HG02588 (cell line): Measurements from ENCODE around the gene SNX20.

Experiments
- ATAC-seq: cut with Tn5 transposase; IDR thresholded peaks from one replicate; pipeline ENCODE4 v1.9.1; 2021; ENCODE audit warnings: mild to moderate bottlenecking, moderate library complexity; ENCODE audit not compliant: unreplicated experiment

Gene SNX20

DNA sequence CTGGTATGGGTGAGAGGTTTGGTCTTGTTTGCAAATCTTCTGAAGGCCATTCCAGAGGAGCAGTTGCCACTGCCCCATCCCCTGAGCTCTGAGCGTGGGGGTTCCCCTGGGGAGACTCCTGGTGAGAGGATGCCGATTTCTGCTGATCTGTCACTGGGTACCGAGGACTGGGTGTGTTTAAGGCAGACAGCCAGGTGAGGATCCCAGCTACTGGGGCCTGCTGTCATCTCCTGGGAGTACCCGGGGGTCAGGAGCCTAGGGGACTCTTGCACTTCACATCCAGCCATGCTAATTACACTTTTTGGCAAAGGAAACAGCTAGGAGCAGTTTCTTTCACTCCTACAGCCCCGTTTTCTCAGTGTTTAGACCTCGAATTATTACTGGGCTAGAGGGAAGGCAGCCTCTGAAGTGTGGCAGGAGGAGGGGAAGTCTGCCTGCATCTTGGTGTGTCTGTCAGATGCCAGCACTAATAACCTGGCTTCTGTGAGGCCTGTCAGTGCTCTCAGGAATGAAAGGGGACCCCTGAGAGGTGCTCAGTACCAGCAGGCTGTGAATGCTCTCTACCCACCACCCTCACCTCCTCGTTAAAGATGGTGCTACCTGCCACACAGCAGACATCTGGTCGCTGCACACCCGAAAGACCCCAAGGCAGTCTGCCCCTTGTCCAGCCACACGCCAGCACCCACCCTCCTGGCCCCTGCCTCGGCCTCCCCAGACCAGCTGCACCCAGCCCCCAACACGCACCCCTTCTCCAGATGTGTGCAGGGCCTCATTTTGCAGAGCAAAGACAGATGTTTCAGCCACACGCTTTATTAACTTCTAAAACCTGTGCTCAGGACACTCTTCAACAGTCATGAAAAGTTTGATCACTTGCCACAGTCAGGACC lies 43.2 kb downstream of the SNX20 start:
- no peak for ATAC-seq

- ATAC-seq, result no peak
These were observed 44.2 kb downstream of the SNX20 start for GRCh38 chr16:50636753-50637374.

DNA sequence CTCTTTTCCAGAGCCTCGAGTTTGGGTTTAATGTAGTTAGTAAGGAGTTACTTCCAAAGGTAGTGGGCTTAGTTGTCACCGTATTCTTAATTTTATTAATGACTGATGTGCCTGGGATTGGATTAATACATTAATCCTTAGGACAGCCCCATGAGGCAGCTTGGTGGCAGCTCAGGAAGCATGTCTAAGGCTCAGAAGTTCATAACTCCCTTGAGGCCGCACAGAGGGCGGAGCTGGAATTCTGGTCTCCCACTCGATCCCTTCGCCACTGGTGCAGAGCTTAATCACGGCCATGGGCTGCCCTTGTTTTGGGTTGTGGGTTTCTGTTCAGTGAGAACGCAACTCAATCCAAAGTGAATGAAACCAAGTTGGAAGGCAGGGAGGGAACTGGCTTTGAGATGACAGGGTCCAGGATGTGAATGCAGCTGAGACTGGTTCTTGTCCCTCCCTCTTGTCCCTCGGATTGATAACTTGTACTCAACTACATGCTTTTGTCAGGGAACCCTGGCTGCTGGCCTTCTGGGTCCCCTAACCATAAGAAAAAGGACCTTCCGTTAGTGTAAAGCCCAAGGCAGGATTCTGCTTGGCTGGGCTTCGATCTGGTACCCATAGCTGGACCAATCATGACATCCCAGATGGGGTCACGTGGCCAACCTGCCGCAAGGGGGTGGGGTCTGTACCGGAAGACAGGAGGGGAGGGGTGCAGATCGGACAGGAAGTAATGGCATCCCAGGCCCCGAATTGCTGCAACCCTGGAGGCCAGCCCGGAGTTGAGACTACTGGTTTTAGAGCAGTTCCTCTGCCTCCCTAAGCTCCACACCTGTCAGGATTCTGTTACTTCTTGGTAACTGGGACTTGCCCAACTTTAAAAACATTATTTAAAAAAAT lies 45.4 kb downstream of the SNX20 start:
- ATAC-seq, result no peak

GRCh38 chr16:50634947-50635346 lies 46.2 kb downstream of the SNX20 start:
- no peak for ATAC-seq

DNA sequence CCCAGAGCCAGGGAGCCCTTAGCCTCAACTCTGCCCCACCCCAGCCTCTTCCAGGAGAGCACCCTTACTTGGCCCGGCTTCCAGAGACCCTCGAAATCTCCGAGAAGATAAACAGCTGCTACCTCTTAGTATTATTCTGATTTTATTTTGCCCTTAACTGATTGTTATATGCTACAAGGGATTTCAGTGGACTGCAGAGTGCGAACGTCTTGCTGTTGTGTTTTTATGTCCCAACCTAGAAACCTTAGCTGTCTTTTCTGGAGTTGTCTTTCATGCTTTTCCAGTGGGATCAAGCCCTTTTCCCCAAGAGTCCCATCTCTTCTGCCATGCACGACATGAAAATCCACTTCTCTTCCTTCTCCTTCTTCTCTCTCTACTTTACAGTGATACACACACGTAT lies 47.0 kb downstream of the SNX20 start:
- ATAC-seq, result no peak

DNA sequence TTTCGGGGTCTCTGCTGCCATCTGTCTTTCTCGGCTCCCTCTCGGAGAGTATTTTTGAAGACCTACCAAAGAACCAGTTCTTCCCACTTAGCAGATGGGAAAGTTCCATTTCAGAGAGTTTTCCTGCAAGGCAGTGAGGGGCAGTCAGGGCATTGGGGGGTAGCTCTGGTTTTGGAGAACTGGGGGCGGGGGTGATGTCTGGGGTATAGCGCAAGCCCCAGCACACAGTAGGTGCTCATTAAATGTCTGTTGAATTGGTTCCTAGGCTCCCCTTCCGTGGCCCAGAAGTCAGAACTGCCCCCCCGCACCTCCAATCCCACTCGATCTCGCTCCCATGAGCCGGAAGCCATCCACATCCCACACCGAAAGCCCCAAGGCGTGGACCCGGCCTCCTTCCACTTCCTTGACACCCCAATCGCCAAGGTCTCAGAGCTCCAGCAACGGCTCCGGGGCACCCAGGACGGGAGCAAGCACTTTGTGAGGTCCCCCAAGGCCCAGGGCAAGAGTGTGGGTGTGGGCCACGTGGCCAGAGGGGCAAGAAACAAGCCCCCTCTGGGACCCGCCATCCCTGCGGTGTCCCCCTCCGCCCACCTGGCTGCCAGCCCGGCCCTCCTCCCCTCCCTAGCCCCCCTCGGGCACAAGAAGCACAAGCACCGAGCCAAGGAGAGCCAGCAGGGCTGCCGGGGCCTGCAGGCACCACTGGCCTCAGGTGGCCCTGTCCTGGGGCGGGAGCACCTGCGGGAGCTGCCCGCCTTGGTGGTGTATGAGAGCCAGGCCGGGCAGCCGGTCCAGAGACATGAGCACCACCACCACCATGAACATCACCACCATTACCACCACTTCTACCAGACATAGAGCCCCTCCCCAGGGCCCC lies 47.9 kb downstream of the SNX20 start:
- ATAC-seq, result no peak

GRCh38 chr16:50631985-50632576 lies 49.0 kb downstream of the SNX20 start:
- ATAC-seq, result no peak

- no peak for ATAC-seq
These were observed 49.7 kb downstream of the SNX20 start for GRCh38 chr16:50631249-50631984.

GRCh38 chr16:50630394-50631020 lies 50.6 kb downstream of the SNX20 start:
- no peak for ATAC-seq

- ATAC-seq, result no peak
These were observed 51.8 kb downstream of the SNX20 start for GRCh38 chr16:50629334-50629733.

GRCh38 chr16:50628156-50628802 lies 52.8 kb downstream of the SNX20 start:
- no peak for ATAC-seq

DNA sequence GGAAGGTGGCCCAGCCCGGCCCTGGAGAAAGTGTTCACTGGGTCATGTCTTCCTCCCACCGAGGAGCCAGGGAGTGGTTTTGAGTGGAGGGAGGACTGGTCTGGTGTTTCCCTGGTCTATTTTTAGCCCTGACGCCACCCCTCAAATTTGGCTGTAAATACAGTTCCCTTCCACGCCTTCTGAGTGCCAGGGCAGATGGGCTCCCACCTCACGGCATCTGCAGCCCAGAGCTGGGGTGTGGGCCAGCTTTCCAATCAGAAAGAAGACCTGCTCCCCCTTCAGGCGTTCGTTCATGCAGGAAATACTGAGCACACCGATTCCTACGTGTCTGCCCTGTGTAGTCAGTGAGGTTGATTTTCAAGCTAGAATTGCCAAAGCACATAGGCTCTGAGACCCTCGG lies 53.7 kb downstream of the SNX20 start:
- peak; percentile 60 for ATAC-seq

DNA sequence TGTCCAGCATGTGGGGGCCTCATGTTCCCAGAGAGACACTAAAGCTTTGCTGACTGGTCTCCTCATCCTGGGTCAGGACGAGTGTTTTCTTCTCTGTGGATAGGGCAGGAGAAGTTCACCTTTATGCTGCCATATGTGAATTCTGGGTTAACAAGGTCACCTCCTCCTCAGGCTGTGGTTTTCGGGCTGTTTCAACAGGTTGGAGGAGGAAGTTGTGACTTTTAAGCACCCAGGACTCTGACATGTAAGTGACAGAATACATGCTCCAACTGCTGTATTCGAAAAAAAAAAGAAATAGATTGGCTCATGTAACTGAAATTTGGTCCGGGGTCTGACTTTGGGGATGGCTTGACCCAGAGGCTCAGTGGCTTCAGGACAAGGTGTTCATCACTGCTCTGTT lies 54.2 kb downstream of the SNX20 start:
- no peak for ATAC-seq

DNA sequence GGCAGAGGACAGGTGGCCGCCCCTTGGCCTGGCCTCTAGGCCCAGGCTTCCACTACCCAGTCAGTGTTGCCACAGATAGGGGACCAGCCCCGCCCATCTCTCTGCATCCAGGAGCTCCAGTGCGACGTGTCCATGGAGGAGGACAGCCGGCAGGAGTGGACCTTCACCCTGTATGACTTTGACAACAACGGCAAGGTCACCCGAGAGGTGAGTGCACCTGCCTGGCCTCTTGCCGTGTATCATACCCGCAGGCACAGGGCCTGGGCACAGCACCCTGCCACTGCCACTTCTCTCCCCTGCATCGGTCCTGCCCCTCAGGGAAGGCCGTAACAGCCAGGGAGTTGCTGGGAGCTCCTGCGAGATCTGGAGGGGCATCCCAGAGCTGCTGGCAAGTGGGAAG lies 55.7 kb downstream of the SNX20 start:
- no peak for ATAC-seq

- ATAC-seq, result no peak
These were observed 56.6 kb downstream of the SNX20 start for GRCh38 chr16:50624449-50624970.

GRCh38 chr16:50622643-50623369 lies 58.3 kb downstream of the SNX20 start:
- ATAC-seq, result no peak

- ATAC-seq, result no peak
These were observed 59.1 kb downstream of the SNX20 start for GRCh38 chr16:50622029-50622428.
